Stimulated activated CD8-positive, alpha-beta memory T cell treated with anti-CD3 and anti-CD28 coated beads, Interleukin-15, amount 100 ng/mL, for 24 hours (primary cell): ENCODE measurements around the gene ARHGEF25.
"Not testable (repeated sequence)": the region's sequence is repeated elsewhere in the genome, so short reads cannot be mapped to it uniquely, and the experiment has no call there.

Source experiments
- DNase-seq: peaks from one replicate; pipeline ENCODE4 v3.0.0-alpha.2; 2020; ENCODE audit warnings: low read depth

ARHGEF25 gene

DNA sequence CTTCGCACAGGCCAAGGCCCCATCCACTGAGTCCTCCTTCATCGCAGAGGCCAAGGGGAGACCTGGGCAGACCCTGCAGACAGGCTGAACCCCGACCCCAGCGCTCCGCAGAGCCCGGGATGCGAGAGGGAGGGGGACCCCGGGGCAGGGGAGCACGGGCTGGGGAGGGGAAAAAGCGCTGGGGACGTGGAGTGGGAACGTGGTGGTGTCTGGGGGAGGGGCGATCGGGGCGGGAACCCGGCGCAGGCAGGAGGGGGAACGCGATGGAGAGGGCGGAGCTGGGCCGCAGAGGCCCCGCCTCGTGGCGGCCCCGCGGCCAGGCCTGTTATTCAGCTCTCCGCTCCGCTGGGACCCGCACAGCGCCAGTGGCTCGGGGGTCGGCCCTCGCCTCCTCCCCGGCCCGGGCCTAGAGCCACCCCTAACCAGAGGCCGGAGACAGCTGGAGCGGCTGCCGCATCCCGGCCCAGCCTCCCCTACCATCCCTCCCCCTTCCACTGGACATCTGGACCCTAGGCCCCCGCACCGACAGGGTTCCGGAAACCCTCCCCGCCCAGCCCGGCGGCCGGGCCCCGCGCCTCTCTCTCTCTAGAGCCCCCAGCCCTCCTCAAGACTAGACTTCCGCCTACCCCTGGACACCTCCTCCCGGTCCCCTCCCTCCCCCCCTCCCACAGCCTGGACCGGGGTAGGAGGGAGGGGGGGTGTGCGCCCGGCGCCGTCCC is at the start of gene ARHGEF25:
ARHGEF25 (plus strand) TSS at position 328 of the 719 bp plus-strand sequence. CDS start 460 bp downstream, outside the sequence.
- DNase-seq: no peak

DNA sequence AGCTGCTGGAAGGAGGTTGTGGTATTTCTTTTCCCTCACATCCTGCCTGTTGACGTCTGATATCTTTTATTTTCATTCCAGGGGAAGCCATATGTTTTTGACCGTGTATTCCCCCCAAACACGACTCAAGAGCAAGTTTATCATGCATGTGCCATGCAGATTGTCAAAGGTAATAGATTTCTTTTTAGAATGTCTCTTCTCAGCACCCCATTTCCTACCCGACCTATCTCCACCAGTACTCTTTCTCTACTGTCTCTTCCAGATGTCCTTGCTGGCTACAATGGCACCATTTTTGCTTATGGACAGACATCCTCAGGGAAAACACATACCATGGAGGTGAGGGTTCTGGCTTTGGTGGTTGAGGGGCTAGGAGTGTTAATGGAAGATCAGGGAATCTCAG is 47.9 kb upstream of the ARHGEF25 start:
- DNase-seq: no peak

GRCh38 chr12:57564178-57564740 is 47.0 kb upstream of the ARHGEF25 start:
- no peak for DNase-seq

GRCh38 chr12:57568838-57569237 is 42.4 kb upstream of the ARHGEF25 start:
- no peak for DNase-seq

GRCh38 chr12:57569858-57570257 is 41.4 kb upstream of the ARHGEF25 start:
- DNase-seq: no peak

- not testable (repeated sequence) for DNase-seq
Measured at GRCh38 chr12:57570438-57570837, 40.8 kb upstream of the ARHGEF25 start.

DNA sequence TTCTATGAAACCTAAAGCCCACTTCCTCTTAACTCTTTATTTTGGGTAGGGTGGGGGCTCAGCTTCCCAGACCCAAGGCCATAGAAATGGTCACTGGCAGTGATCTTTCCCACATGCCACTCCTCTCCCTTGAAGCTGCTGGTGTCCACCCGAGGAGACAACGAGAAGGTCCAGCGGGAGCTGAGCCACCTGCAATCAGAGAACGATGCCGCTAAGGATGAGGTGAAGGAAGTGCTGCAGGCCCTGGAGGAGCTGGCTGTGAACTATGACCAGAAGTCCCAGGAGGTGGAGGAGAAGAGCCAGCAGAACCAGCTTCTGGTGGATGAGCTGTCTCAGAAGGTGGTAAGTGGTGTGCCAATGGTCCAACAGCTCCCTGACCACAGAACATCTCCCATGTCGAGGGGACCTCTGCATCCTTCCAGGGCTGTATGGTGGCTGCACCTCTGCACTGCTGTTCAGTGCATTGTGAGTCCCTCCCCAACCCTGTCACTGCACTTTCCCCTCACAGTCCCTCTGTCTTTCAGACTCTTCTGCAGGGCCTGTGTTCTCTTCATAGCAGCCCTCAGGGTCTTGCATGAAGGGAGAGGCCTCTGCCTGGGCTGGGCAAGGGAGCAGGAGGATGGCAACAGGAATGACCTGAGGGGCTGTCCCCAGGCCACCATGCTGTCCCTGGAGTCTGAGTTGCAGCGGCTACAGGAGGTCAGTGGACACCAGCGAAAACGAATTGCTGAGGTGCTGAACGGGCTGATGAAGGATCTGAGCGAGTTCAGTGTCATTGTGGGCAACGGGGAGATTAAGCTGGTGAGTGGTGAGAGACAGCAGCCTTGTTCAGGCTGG is 39.1 kb upstream of the ARHGEF25 start:
- no peak for DNase-seq

GRCh38 chr12:57574795-57575194 is 36.4 kb upstream of the ARHGEF25 start:
- no peak for DNase-seq

DNA sequence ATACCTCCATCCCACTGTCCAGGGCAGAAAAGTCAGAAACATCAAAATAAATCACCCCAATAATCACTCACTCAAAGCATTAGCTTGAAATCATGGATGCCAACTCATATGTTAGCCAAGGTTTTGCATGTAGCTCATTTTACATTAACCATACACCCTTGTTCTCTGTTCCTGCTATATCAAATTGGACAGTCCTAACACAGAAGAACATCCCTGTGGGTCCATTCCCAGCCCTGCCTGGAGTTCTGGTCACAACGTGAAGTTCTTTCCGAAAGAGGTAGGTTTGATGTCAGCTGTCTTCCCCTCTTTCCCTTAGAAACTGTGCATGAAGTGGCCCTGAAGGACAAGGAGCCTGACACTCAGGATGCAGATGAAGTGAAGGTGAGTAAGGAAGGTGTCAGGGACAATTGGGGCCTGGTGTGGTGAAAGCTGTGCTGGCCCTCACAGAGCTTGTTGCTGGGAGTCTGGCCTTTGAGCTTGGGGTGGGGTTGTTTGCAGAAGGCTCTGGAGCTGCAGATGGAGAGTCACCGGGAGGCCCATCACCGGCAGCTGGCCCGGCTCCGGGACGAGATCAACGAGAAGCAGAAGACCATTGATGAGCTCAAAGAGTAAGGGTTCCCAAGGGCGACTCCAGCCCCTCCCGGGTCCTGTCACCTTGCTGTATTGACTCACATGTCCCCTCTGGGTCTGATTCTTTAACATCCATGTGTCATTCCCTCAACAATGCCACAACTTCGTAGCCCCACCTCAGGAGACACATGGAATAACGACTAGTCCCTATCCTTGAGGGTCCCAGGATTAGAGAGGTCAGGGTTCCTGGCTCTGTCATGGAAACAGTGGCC is 35.2 kb upstream of the ARHGEF25 start:
- DNase-seq: no peak

GRCh38 chr12:57576613-57577160 is 34.5 kb upstream of the ARHGEF25 start:
- DNase-seq: no peak

GRCh38 chr12:57577981-57578758 is 33.1 kb upstream of the ARHGEF25 start:
- no peak for DNase-seq

GRCh38 chr12:57579011-57579410 is 32.2 kb upstream of the ARHGEF25 start:
- no peak for DNase-seq

GRCh38 chr12:57579677-57580465 is 31.4 kb upstream of the ARHGEF25 start:
- DNase-seq: no peak

DNA sequence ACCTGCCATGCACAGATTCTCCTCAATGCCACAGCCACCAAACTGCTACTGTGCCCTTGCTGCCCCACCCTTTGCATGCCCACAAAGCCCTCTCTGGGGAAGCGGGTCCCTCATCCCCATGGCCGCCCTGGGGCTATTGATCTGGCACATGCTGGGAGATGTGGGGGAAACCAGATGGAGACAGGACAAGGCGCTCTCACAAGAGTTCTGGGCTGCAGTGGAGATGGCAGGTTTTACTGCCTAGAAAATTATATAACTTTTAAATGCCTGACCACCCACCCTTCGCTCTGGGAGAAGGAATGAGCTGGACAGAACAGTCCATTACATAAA is 30.8 kb upstream of the ARHGEF25 start:
- DNase-seq: no peak

DNA sequence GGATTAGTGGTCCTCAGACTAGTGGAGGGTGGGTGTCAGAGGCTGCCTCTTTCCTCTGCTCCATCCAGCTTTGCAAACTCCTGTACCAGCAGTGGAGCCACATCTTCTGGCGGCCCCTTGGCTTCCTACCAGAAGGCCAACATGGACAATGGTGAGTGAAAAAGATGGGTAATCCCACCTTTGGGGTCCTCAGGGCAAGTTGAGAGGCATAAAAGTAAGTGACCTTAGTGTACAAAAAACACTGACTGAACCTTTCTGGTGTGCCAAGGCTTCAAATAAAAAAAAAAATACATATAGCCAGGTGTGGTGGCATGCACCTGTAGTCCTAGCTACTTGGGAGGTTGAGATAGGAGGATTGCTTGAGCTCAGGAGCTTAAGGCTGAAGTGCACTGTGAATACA is 29.4 kb upstream of the ARHGEF25 start:
- DNase-seq: no peak

DNA sequence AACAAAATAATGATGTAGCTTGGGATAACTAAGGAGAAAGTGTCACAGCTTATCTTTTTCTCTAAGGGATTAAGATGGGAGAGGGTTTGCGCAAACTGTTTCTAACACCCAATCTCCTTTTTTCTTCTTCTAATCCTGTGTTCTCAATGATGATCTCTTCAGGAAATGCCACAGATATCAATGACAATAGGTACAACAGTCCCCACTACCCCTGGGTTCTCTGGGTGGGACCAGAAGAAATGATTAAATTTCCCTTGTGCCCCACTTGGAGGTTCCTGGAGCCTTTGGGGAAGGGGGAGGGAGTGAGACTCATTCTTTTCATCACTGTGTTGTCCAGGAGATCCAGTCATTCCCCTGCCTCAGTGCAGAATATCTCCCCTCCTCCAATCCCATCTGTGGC is 28.8 kb upstream of the ARHGEF25 start:
- DNase-seq: no peak

- DNase-seq: no peak
Measured at GRCh38 chr12:57583008-57583831, 28.0 kb upstream of the ARHGEF25 start.

DNA sequence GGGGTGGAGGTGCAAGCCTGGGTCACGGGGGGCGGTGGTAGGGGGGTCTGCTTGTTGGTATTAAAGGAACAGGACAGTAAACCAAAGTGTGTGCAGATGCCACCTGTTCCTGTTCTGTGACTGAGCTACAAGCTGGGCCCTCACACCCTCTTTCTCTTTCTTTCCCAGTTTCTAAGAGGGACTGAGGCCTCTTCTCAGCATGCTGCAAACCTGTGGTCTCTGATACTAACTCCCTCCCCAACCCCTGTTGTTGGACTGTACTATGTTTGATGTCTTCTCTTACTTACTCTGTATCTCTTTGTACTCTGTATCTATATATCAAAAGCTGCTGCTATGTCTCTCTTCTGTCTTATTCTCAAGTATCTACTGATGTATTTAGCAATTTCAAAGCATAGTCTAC is 27.2 kb upstream of the ARHGEF25 start:
- no peak for DNase-seq

GRCh38 chr12:57584690-57585089 is 26.5 kb upstream of the ARHGEF25 start:
- DNase-seq: no peak
